Measurements from ENCODE around the gene SLC22A31.
A peak's percentile ranks its signal among the peaks of the same experiment; 100 is the strongest.

The SLC22A31 gene

DNA sequence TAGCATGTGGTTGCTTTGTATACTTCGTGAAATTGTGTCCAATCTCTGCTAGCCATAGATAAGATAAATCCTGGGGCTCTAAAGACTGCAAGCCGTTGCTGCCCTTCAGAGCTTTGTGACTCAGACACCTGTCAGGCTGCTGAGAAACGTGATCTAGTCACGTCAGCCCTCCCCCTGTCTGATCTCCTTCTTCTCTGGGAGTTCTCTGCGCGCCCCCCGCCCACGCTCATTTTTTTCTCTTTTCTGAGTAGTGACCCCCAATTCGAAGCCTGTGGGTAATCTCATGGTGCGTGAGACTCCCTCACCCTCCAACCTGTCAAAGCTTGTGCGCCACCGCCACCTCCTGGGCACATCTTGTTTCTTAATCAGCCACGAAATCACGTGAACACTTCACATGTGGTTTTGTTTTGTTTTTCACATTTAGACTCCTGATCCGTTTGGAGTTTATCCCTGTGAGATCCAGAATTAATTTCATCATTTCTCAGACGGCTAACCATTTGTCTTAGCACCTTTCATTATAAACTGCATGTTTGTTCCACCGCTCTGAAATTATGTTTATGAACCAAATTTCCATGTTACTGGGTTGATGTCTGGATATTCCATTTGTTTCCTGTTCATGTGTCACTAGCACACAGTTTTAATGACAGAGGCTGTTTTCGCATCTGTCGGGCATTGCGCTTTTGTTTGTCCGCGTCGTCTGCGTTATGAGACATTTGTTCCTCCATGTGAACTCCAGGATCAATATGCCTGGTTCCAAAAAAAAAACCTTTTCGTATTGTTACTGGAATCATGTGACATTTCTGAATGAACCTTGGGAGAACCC is 16.2 kb upstream of the SLC22A31 start:
- peak; percentile 87 for DNase-seq

- no peak for DNase-seq
These were observed 10.7 kb upstream of the SLC22A31 start for GRCh38 chr16:89210904-89211515.

DNA sequence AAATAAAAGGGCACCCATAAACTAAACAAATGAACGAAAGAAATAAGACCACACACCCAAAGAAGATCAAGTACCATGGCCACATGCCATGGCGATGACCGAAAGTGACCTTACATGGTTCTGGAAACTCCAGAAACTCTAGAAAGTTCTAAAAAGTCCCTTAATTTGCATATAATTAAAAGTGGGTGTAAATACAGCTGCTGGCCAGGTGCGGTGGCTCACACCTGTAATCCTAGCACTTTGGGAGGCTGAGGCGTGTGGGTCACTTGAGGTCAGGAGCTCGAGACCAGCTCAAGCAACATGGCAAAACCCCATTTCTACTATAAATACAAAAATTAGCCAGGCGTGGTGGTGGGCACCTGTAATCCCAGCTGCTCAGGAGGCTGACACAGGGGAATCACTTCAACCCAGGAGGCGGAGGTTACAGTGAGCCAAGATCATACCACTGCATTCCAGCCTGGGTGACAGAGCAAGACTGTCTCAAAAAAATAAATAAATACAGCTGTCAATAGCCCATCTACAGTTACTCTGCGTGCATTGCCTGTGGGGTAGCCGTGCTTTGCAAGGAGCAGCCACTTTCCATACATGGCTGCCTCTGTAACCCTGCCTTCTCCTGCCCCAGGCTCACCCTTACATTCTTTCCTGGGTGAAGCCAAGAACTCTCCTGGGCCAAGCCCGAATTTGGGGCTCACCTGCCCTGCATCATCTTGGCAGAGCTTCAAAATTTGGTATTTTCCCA is 10.0 kb upstream of the SLC22A31 start:
- DNase-seq: no peak

GRCh38 chr16:89209522-89210044 is 9.2 kb upstream of the SLC22A31 start:
- DNase-seq: no peak

- DNase-seq: no peak
These were observed 7.7 kb upstream of the SLC22A31 start for GRCh38 chr16:89207993-89208392.

GRCh38 chr16:89202422-89203215 is 2.3 kb upstream of the SLC22A31 start:
- no peak for DNase-seq

DNA sequence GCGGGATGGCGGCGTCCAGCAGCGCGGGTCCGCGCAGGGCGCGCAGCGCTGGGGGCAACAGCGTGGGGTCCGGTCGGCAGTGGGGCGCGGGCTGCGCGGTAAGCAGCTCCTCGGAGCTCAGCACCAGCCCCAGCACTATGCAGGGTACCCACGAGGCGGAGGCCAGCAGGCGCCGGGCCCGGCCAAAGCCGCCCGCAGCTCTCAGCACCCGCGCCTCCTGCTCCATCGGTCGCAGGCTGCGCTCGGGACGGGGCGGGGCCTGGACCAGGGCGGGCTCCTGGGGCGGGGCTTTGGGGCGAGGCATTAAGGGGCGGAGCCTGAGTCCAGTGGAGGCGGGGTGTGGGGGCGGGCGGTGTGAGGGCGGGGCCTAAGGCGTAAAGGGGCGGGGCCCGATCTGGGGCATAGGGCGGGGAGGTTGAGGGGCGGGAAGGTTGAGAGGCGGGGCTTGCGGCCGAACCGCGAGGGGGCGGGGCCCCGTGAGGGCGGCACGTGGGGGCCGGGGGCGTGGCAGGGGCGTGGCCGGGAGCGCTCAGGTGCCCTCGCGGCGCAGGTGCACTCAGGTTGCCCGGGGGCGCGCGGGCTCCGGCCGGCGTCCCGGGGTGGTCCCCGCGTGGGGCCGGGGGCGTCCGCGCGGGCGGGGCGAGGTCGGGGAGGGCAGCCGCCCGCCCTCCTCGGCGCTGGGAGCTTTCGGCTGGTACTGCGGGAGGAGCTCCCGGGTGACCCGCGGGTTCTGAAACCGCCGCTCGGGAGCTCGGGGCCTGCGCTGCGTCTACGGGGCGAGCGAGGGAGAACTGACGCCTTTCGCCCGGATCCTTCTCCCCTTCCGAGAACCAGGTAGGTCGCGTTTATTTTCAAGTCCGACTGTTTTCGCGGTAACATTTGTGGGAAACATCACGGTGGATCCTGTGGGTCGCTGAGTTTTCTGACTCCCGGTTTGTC is 1.4 kb upstream of the SLC22A31 start:
- DNase-seq: peak; percentile 78

DNA sequence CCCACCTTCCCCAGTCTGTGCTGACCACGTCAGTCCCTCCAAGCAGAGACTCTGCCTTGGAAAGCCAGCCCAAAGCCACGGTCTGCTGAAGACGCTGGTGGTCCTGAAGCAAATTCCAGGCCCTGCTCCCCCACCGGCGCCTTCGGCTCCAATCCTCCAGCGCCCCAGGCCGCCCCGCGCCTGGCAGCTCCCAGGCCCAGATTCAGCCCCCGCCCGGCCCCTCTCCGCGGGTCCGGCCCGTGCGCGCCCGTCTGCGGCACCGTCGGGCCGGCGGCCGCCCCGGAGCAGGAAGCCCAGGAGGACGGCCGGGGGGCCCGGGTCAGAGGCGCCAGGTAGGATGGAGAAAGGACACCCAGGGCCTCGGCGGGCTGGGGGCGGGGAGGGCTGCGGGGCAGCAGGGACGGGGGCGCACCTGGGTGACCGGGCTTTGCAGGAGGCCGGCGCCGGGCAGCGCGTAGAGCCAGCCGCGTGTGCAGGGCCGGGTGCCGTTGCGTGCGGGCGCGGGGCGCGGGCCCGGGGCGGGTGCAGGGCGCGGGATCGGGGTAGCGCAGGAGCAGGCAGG is 594 bp upstream of the SLC22A31 start:
- DNase-seq: peak; percentile 17

DNA sequence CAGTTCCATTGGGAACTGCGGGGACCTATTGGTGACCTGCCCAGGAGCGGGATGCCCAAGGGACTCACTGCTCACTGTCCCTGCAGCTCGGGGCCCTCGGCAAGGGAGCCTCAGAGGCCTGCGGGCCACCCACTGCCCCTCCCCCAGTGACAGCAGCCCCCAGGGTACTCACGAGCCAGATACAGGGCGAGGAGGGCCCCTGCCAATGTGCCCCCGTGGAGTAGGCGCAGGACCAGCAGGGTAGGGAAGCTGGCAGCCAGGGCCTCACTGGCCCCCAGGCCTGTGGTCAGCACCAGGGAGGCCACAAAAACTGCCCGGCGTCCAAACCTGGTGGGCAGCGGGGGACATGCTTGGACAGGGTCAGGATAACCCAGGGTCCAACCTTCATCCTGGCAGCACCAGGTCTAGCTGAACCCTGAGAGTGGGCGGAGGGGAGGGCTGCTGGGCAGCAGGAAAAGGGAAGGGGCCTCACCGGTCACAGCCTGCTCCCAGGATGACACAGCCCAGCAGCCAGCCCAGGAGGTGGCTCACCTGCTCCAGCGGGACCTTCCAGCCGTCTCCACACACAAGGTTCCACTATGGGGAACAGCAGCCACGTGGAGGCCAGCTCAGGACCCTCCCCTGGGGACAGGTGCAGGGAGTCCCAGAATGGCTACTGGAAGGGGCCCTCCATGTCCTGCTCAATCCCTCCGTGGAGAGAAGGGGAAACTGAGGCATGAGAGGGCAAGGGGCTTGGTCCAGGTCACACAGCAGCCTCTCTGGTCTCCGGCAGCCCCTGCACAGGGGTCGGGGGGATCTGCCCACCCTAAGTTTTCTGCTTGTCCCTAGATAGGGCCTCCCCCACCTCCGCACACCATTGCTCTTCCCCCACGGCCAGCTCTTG is 855 bp downstream of the SLC22A31 start:
- peak; percentile 19 for DNase-seq

- peak; percentile 30 for DNase-seq
These were observed 1.7 kb downstream of the SLC22A31 start for GRCh38 chr16:89198417-89199240.

DNA sequence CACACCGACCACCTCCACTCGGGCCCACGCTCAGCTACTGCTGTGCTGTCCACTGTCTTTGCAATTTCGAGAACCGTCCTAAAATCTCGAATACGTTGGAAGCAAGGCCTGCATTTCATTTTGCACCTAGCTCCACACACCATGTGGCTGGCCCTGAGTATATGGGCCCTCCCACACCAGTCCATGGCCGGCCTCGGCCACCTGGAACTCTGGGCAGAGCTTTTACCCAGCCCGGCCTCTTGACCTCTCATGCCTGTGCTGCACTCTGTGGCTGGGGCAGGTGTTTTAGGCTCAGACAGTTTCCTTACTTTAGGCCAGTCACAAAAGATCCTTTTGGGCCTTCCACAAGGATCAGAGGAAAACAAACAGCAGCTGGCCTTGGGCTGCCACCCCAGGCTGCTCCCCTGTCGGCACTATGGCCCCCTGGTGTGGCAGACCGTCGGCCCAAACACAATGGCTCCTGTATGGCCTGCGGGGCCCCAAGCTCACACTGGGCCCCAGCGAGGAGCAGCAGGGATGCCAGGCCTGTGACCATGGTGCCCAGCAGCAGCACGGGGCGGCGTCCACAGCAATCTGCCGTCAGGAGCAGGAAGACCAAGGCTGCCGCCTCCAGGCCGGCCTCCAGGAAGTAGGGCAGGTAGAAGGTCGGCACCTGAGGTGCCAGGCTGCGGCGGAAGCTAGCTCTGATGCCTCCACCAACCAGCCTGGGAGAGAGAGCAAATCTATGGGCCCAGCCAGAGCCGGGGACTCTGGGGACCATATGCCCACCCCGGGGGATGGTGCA is 2.5 kb downstream of the SLC22A31 start:
- peak; percentile 21 for DNase-seq

GRCh38 chr16:89197033-89197632 is 3.2 kb downstream of the SLC22A31 start:
- peak; percentile 17 for DNase-seq

DNA sequence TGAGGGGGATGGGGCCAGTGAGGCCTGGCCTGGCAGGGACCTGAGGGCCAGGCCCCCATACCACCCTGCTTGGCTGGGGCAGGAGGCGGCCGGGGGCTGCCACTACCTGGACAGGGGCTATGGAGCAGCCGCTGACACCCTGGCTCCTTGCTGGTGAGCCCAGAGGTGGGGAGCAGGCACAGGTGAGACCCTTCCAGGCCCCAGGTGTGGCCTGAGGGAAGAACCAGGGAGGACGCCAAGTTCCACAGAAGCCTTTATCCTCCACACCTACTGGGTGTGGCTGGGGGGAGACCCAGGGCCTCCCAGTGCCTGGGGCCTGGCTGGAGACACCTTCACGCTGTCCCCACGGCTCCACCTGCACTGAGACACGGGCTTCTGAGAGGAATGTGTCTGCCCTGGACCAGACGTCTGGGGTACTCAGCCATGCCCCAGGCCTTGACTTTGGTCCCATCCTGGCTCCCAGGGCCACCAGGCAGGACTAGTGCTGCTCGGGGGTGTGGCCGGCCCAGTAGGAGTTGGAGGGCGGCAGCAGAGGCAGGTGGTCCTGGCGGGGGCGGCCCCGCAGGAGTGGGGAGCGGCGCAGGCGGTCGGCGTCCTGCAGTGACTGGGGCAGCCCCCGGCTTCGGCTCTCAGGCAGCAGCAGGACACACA is 4.7 kb downstream of the SLC22A31 start:
- peak; percentile 23 for DNase-seq

- peak; percentile 23 for DNase-seq
These were observed 5.7 kb downstream of the SLC22A31 start for GRCh38 chr16:89194340-89195311.

DNA sequence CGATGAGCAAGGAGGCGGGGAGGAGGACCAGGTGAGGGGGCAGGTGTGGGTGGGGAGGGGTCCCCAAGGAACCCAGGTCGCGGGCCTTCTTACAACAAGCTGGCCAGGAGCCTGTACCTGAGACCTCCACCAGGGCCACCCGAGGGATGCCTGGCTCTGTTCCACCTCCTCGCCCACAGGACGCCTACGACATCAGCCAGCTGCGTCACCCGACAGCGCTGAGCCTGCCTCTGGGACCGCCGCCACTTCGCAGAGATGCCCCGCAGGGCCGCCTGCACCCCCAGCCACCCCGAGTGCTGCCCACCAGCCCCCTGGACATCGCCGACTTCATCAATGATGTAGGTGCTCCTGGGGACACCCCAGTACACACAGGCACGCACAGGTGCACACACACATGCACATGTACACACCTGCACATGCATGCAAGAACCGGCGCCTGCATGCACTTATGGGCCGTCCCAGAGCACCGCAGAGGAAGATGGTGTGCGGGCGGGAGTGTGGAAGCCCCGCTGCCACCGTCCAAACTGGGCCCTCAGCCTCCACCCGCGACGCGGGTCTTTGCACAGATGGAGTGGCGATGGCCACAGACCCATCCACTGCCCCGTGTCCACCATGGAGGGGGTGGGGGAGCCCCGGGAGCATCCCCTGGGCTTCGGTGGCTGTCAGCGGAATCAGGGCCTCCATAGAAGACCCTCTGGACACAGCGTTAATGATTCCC is 6.6 kb downstream of the SLC22A31 start:
- peak; percentile 49 for DNase-seq

Data from femur (tissue), 1 donor.